DND-41 (cell line): ENCODE data around the gene EVA1C.

Experiments
- ATAC-seq: fragments of 200-7000 bp; cut with Tn5 transposase; 3 replicates; pipeline ENCODE4 v1.9.1; 2021; ENCODE audit warnings: low read depth; ENCODE audit not compliant: insufficient read depth
- DNase-seq: peaks from one replicate; pipeline ENCODE4 v3.0.0-alpha.2; 2020
- H2AFZ ChIP-seq: 2 replicates; pipeline ENCODE4 v1.6.0; 2012; ENCODE audit warnings: low read depth, low read length
- H3K27ac ChIP-seq: 2 replicates; pipeline ENCODE4 v1.5.1; 2012; ENCODE audit warnings: low read length, inconsistent platforms
- H3K27me3 ChIP-seq: fragments of 200-600 bp; sonication (generic); 2 replicates; pipeline ENCODE4 v1.6.0; 2012; ENCODE audit warnings: low read length, mild to moderate bottlenecking, inconsistent platforms; ENCODE audit not compliant: insufficient read depth, poor library complexity
- H3K36me3 ChIP-seq: 2 replicates; pipeline ENCODE4 v1.5.1; 2012; ENCODE audit warnings: low read length, inconsistent platforms; ENCODE audit not compliant: insufficient read depth
- H3K4me1 ChIP-seq: 2 replicates; pipeline ENCODE4 v1.5.1; 2012; ENCODE audit warnings: mild to moderate bottlenecking, low read length; ENCODE audit not compliant: insufficient read depth
- H3K4me2 ChIP-seq: 2 replicates; pipeline ENCODE4 v1.6.0; 2012; ENCODE audit warnings: mild to moderate bottlenecking, moderate library complexity, low read length, inconsistent platforms; ENCODE audit not compliant: insufficient read depth
- H3K4me3 ChIP-seq, 2 experiments: fragments of 200-600 bp in 1 of 2; shearing (Covaris generic) in 1 of 2; 2 replicates each; pipeline ENCODE4 v1.5.1; 2012 to 2016; ENCODE audit warnings: inconsistent platforms in 2 of 2, low read length in 2 of 2, mild to moderate bottlenecking in 2 of 2, low read depth in 1 of 2, moderate library complexity in 1 of 2
- H3K79me2 ChIP-seq: 2 replicates; pipeline ENCODE4 v1.6.0; 2012; ENCODE audit warnings: low read length, inconsistent platforms; ENCODE audit not compliant: insufficient read depth
- H3K9ac ChIP-seq: 2 replicates; pipeline ENCODE4 v1.6.0; 2012; ENCODE audit warnings: low read depth, mild to moderate bottlenecking, inconsistent platforms, low read length, moderate library complexity
- H3K9me3 ChIP-seq: 2 replicates; pipeline ENCODE4 v1.5.1; 2012; ENCODE audit warnings: low read length, moderate library complexity, mild to moderate bottlenecking, inconsistent platforms; ENCODE audit not compliant: insufficient read depth, severe bottlenecking
- H4K20me1 ChIP-seq: 2 replicates; pipeline ENCODE4 v1.6.0; 2012; ENCODE audit warnings: low read length; ENCODE audit not compliant: insufficient read depth
- CTCF ChIP-seq: IDR thresholded peaks from 2 replicates; pipeline ENCODE4 v1.5.1; 2012; ENCODE audit warnings: borderline replicate concordance, low read length, moderate library complexity, mild to moderate bottlenecking; ENCODE audit not compliant: poor library complexity, severe bottlenecking; ENCODE audit errors: extremely low read depth
- EZH2 ChIP-seq: IDR thresholded peaks from 3 replicates; pipeline ENCODE4 v1.6.1; 2012; ENCODE audit warnings: borderline replicate concordance, low read depth, mild to moderate bottlenecking, moderate library complexity, low read length, inconsistent platforms; ENCODE audit not compliant: severe bottlenecking

The EVA1C gene

GRCh38 chr21:32412162-32413014, at the start of gene EVA1C:
Gene EVA1C (plus strand): TSS chr21:32412706. CDS start chr21:32412854, 148 bp downstream.
- Histone ChIP-seq H3K36me3 (no peaks in the 10 kb centered on the region), H3K4me3 (no peak within 1 kb of the TSS), H3K4me2 (no peak within 1 kb of the TSS), H3K4me1 (no peaks in the 10 kb centered on the region), H3K27me3 (peaks cover 5% of the 10 kb centered on the region), H3K9me3 (no peaks in the 10 kb centered on the region), H4K20me1 (no peaks in the 10 kb centered on the region), H3K79me2 (no peaks in the 10 kb centered on the region), H3K27ac (no peak within 1 kb of the TSS), H2AFZ (no peak within 1 kb of the TSS), H3K9ac (no peak within 1 kb of the TSS)
- ATAC-seq (no peak), DNase-seq (no peak)
- TF ChIP-seq CTCF = no peak
- TF ChIP-seq EZH2 = no peak

GRCh38 chr21:32364387-32364786, 48.1 kb upstream of the EVA1C start:
- Histone ChIP-seq H3K4me3 (no peak overlapping the region), H2AFZ (no peak overlapping the region), H3K27ac (no peak overlapping the region), H3K79me2 (no peaks in the 10 kb centered on the region), H3K9me3 (no peaks in the 10 kb centered on the region), H3K9ac (no peak overlapping the region), H3K4me1 (no peaks in the 10 kb centered on the region), H3K4me2 (no peak overlapping the region), H3K27me3 (no peaks in the 10 kb centered on the region), H4K20me1 (no peaks in the 10 kb centered on the region), H3K36me3 (peaks cover 99% of the 10 kb centered on the region)
- TF ChIP-seq CTCF (no peak), EZH2 (no peak)
- no peak for DNase-seq
- ATAC-seq = no peak

- H4K20me1 ChIP-seq = no peaks in the 10 kb centered on the region
- no peaks in the 10 kb centered on the region for H3K4me1 ChIP-seq
- no peaks in the 10 kb centered on the region for H3K9me3 ChIP-seq
- no peak overlapping the region for H3K27ac ChIP-seq
- H3K9ac ChIP-seq = no peak overlapping the region
- no peak for DNase-seq
- no peak for TF ChIP-seq EZH2
- no peak for TF ChIP-seq CTCF
- H3K27me3 ChIP-seq = no peaks in the 10 kb centered on the region
- H3K4me3 ChIP-seq = no peak overlapping the region
- peaks cover 99% of the 10 kb centered on the region for H3K36me3 ChIP-seq
- no peak overlapping the region for H2AFZ ChIP-seq
- no peak for ATAC-seq
- no peaks in the 10 kb centered on the region for H3K79me2 ChIP-seq
- H3K4me2 ChIP-seq = no peak overlapping the region
Measured at GRCh38 chr21:32364796-32365195, 47.7 kb upstream of the EVA1C start.
